Measurements from ENCODE around the gene CCRL2. TPM values are rescaled to one million over a fixed set of nuclear protein-coding genes. Genes with fewer than 3 reads are reported as not detected.

Gene CCRL2
- total and polyA plus RNA-seq, 2 of the 4 experiments (the other 2 are of a cell fraction), result 0.29 to 0.36 TPM

DNA sequence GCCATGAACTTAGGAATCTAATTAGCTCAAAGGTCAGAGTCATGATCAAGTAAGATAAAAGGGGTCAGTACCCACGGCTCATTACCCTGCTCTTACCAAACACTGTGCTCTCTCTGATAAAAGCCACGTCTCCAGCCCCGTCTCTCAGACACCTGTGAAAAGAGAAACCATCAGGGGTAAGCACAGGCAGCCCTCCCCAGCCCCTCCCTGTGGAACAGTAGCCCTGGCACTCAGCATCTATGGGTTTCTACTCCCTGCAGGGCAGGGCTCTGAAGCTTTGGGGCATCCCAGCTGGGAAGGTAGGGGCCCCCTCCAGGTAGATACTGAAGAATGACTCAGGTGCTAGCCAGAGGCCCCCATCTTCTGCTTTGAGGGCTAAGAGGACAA lies 47.1 kb downstream of the CCRL2 start:
- Histone ChIP-seq H3K9me3 (ENCODE audit: control insufficient read depth, insufficient read depth, low read length) (no peaks in the 10 kb centered on the region), H2BK15ac (ENCODE audit: low read depth, low read length) (no peak overlapping the region), H2AK5ac (ENCODE audit: low read depth, low read length) (no peak overlapping the region), H4K91ac (ENCODE audit: insufficient read depth, low read depth, low read length) (no peak overlapping the region), H3K4me3 (ENCODE audit: insufficient read depth, low read depth, low read length) (no peak overlapping the region), H3K27ac (ENCODE audit: insufficient read depth, low read length) (no peak overlapping the region), H3K9ac (ENCODE audit: low read depth, low read length) (no peak overlapping the region), H3K9me1 (ENCODE audit: insufficient read depth, low read length) (no peaks in the 10 kb centered on the region), H4K8ac (ENCODE audit: low read depth in 2 of 2, low read length in 2 of 2) (no peak overlapping the region), H4K5ac (ENCODE audit: low read depth, low read length) (no peak overlapping the region), H2BK5ac (ENCODE audit: low read depth, low read length, poor library complexity, severe bottlenecking) (no peak overlapping the region), H2AK9ac (replicated peaks; ENCODE audit: low read depth, low read length, poor library complexity) (no peak overlapping the region), H4K20me1 (ENCODE audit: insufficient read depth, low read length) (no peaks in the 10 kb centered on the region), H3K4me2 (ENCODE audit: low read depth, low read length) (no peak overlapping the region), H3K56ac (ENCODE audit: extremely low read depth, insufficient read depth, low read length) (no peak overlapping the region), H3K36me3 (ENCODE audit: control insufficient read depth, insufficient read depth, low read length) (no peaks in the 10 kb centered on the region), H2BK120ac (ENCODE audit: low read depth, low read length) (no peak overlapping the region), H3K79me1 (ENCODE audit: low read depth in 1 of 2, low read length in 2 of 2) (no peaks in the 10 kb centered on the region), H3K18ac (ENCODE audit: low read depth, low read length) (no peak overlapping the region), H3K23ac (ENCODE audit: low read depth, low read length) (no peak overlapping the region), H2BK20ac (ENCODE audit: low read depth, low read length) (no peak overlapping the region), H2AFZ (replicated peaks; ENCODE audit: low read length, poor library complexity) (no peak overlapping the region), H3K27me3 (ENCODE audit: control insufficient read depth, insufficient read depth, low read length) (peaks cover 49% of the 10 kb centered on the region), H3K4ac (ENCODE audit: low read depth, low read length) (no peak overlapping the region), H3K14ac (replicated peaks; ENCODE audit: low read depth, low read length) (no peak overlapping the region), H3K4me1 (ENCODE audit: control insufficient read depth, insufficient read depth, low read length) (no peaks in the 10 kb centered on the region)
- no peak for ATAC-seq (ENCODE audit: low read depth)
- BruUV-seq (replicated peaks), result no TSS peak
- no CpG with 5 or more reads among the region's 3 CpGs for WGBS, 2 experiments (ENCODE audit: extremely low coverage in 2 of 2, insufficient read length in 1 of 2)
- TF ChIP-seq MAZ (IDR thresholded peaks at IDR 0.05; ENCODE audit: borderline replicate concordance, low read depth, low read length), result no peak
- no peak for TF ChIP-seq MAFK (IDR thresholded peaks at IDR 0.05; ENCODE audit: low read depth, low read length)
- TF ChIP-seq CEBPB (IDR thresholded peaks at IDR 0.05; ENCODE audit: low read depth, low read length), result no peak
- no peak for TF ChIP-seq CHD1 (IDR thresholded peaks at IDR 0.05; ENCODE audit: low read depth, low read length)
- TF ChIP-seq, protein P1, sequence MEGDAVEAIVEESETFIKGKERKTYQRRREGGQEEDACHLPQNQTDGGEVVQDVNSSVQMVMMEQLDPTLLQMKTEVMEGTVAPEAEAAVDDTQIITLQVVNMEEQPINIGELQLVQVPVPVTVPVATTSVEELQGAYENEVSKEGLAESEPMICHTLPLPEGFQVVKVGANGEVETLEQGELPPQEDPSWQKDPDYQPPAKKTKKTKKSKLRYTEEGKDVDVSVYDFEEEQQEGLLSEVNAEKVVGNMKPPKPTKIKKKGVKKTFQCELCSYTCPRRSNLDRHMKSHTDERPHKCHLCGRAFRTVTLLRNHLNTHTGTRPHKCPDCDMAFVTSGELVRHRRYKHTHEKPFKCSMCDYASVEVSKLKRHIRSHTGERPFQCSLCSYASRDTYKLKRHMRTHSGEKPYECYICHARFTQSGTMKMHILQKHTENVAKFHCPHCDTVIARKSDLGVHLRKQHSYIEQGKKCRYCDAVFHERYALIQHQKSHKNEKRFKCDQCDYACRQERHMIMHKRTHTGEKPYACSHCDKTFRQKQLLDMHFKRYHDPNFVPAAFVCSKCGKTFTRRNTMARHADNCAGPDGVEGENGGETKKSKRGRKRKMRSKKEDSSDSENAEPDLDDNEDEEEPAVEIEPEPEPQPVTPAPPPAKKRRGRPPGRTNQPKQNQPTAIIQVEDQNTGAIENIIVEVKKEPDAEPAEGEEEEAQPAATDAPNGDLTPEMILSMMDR (conservative IDR thresholded peaks at IDR 0.05; ENCODE audit: low read depth, low read length), result no peak
- no peak for TF ChIP-seq SMC3 (IDR thresholded peaks at IDR 0.05; ENCODE audit: low read depth, low read length)
- TF ChIP-seq, protein P2, sequence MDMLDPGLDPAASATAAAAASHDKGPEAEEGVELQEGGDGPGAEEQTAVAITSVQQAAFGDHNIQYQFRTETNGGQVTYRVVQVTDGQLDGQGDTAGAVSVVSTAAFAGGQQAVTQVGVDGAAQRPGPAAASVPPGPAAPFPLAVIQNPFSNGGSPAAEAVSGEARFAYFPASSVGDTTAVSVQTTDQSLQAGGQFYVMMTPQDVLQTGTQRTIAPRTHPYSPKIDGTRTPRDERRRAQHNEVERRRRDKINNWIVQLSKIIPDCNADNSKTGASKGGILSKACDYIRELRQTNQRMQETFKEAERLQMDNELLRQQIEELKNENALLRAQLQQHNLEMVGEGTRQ (IDR thresholded peaks at IDR 0.05; ENCODE audit: low read depth, low read length), result no peak
- no peak for TF ChIP-seq FOS (IDR thresholded peaks at IDR 0.05; ENCODE audit: low read depth, low read length)
- TF ChIP-seq POLR2A (IDR thresholded peaks at IDR 0.05; ENCODE audit: low read depth, low read length), result no peak
- no peak for TF ChIP-seq RAD21 (IDR thresholded peaks at IDR 0.05; ENCODE audit: low read length)
- TF ChIP-seq RCOR1 (IDR thresholded peaks at IDR 0.05; ENCODE audit: insufficient replicate concordance, low read length), result no peak
- no peak for TF ChIP-seq MXI1 (IDR thresholded peaks at IDR 0.05; ENCODE audit: borderline replicate concordance, low read depth, low read length)
- no peak for TF ChIP-seq RFX5 (IDR thresholded peaks at IDR 0.05; ENCODE audit: low read depth, low read length)
- no peak for TF ChIP-seq NFE2L2 (IDR thresholded peaks at IDR 0.05; ENCODE audit: low read depth, low read length)
- TF ChIP-seq ELK1 (IDR thresholded peaks at IDR 0.05; ENCODE audit: borderline replicate concordance, low read depth, low read length), result no peak
- intact Hi-C loops (cut with micrococcal nuclease) (no loop called here), in situ Hi-C loops (cut with MboI; ENCODE audit: low sequenced_read_pairs) (no loop called here), dilution Hi-C loops (cut with HindIII; ENCODE audit: low sequenced_read_pairs, unreplicated experiment) (no loop called here)
- ChIA-PET CTCF (no interaction called here), POLR2A (ENCODE audit: unreplicated experiment) (no interaction called here)
- DNase-seq, result no peak
